HG02642 (cell line): Measurements from ENCODE around the gene AHCYL2.
"Not testable (repeated sequence)": the region's sequence is repeated elsewhere in the genome, so short reads cannot be mapped to it uniquely, and the experiment has no call there.

Experiments used
- ATAC-seq: cut with Tn5 transposase; IDR thresholded peaks from one replicate; pipeline ENCODE4 v1.9.1; 2021; ENCODE audit warnings: mild to moderate bottlenecking; ENCODE audit not compliant: unreplicated experiment, poor library complexity

Gene AHCYL2

GRCh38 chr7:129238546-129238945, 13.7 kb downstream of the AHCYL2 start:
- ATAC-seq = no peak

GRCh38 chr7:129240119-129240820, 15.4 kb downstream of the AHCYL2 start:
- ATAC-seq = no peak

GRCh38 chr7:129244220-129244619, 19.4 kb downstream of the AHCYL2 start:
- no peak for ATAC-seq

- no peak for ATAC-seq
Measured at GRCh38 chr7:129245533-129245932, 20.7 kb downstream of the AHCYL2 start.

GRCh38 chr7:129247087-129247486, 22.3 kb downstream of the AHCYL2 start:
- no peak for ATAC-seq

GRCh38 chr7:129252128-129252527, 27.3 kb downstream of the AHCYL2 start:
- no peak for ATAC-seq

GRCh38 chr7:129252603-129253002, 27.8 kb downstream of the AHCYL2 start:
- ATAC-seq = not testable (repeated sequence)

- no peak for ATAC-seq
Measured at GRCh38 chr7:129255800-129256199, 31.0 kb downstream of the AHCYL2 start.

- no peak for ATAC-seq
Measured at GRCh38 chr7:129256221-129256620, 31.4 kb downstream of the AHCYL2 start.

- no peak for ATAC-seq
Measured at GRCh38 chr7:129257168-129257567, 32.3 kb downstream of the AHCYL2 start.

- no peak for ATAC-seq
Measured at GRCh38 chr7:129258649-129259389, 34.0 kb downstream of the AHCYL2 start.

- ATAC-seq = no peak
Measured at GRCh38 chr7:129262324-129262723, 37.5 kb downstream of the AHCYL2 start.

- no peak for ATAC-seq
Measured at GRCh38 chr7:129263168-129263567, 38.3 kb downstream of the AHCYL2 start.

GRCh38 chr7:129264534-129264933, 39.7 kb downstream of the AHCYL2 start:
- no peak for ATAC-seq

GRCh38 chr7:129265328-129265727, 40.5 kb downstream of the AHCYL2 start:
- ATAC-seq = no peak

- ATAC-seq = no peak
Measured at GRCh38 chr7:129266181-129266580, 41.4 kb downstream of the AHCYL2 start.

GRCh38 chr7:129270077-129270476, 45.2 kb downstream of the AHCYL2 start:
- no peak for ATAC-seq

GRCh38 chr7:129271500-129272355, 46.9 kb downstream of the AHCYL2 start:
- ATAC-seq = no peak

- ATAC-seq = no peak
Measured at GRCh38 chr7:129273936-129274335, 49.1 kb downstream of the AHCYL2 start.

- ATAC-seq = no peak
Measured at GRCh38 chr7:129277629-129278028, 52.8 kb downstream of the AHCYL2 start.

- ATAC-seq = no peak
Measured at GRCh38 chr7:129278688-129279087, 53.9 kb downstream of the AHCYL2 start.
